Liver (tissue), 3 donors: ENCODE results near the gene TREX2.

ENCODE experiments used
- CTCF ChIP-seq: fragments of 150-350 bp; IDR thresholded peaks from 2 replicates; pipeline ENCODE4 v1.5.1; 2017; ENCODE audit warnings: improper control_type of control experiment, low read depth, low read length; ENCODE audit not compliant: missing input control
- FOXA1 ChIP-seq: IDR thresholded peaks from 2 replicates; pipeline ENCODE4 v1.6.1; 2016; ENCODE audit warnings: antibody characterized with exemption
- JUND ChIP-seq, 2 donors: IDR thresholded peaks; 2 replicates each; pipeline ENCODE4 v1.6.1; 2016; ENCODE audit warnings: antibody characterized with exemption in 2 of 2
- RAD21 ChIP-seq, 2 donors: IDR thresholded peaks; 2 replicates each; pipeline ENCODE4 v1.6.1; 2016; ENCODE audit warnings: antibody characterized with exemption in 2 of 2, mild to moderate bottlenecking in 2 of 2
- REST ChIP-seq: IDR thresholded peaks from 2 replicates; pipeline ENCODE4 v1.6.1; 2016; ENCODE audit warnings: antibody characterized with exemption, mild to moderate bottlenecking
- RXRA ChIP-seq, 2 donors: IDR thresholded peaks; 2 replicates each; pipeline ENCODE4 v1.6.1; 2017 to 2018; ENCODE audit warnings: antibody characterized with exemption in 2 of 2, mild to moderate bottlenecking in 1 of 2
- SP1 ChIP-seq: IDR thresholded peaks from 2 replicates; pipeline ENCODE4 v1.6.1; 2018; ENCODE audit warnings: antibody characterized with exemption, mild to moderate bottlenecking
- TAF1 ChIP-seq: conservative IDR thresholded peaks from 2 replicates; pipeline ENCODE4 v1.6.1; 2016; ENCODE audit warnings: antibody characterized with exemption, mild to moderate bottlenecking
- ZBTB33 ChIP-seq: IDR thresholded peaks from 2 replicates; pipeline ENCODE4 v1.6.1; 2016; ENCODE audit warnings: antibody characterized with exemption
- donor health status: healthy.
- donor health status: healthy.

- no peak for TF ChIP-seq REST
- no peak for TF ChIP-seq CTCF
- no peak for TF ChIP-seq TAF1
- no peak for TF ChIP-seq FOXA1
- TF ChIP-seq RAD21 (IDR thresholded peaks at IDR 0.05) = no peak
- TF ChIP-seq ZBTB33 = no peak
- TF ChIP-seq JUND (IDR thresholded peaks at IDR 0.05) = no peak
- no peak for TF ChIP-seq RXRA (IDR thresholded peaks at IDR 0.05)
- no peak for TF ChIP-seq SP1
Measured at GRCh38 chrX:153457827-153458466, 12.1 kb upstream of the TREX2 start.
